Heart left ventricle (tissue), 13 donors: ENCODE results near the gene ENOPH1.

Source experiments
- CTCF ChIP-seq, 12 donors: fragments of 200-600 bp; sonication (generic) in 4 of 12; IDR thresholded peaks; one replicate each; pipeline versions ENCODE4 v1.5.0 to v1.8.0; 2018 to 2022; ENCODE audit warnings: antibody characterized with exemption in 12 of 12, mild to moderate bottlenecking in 5 of 12
- POLR2A ChIP-seq, 2 donors: fragments of 450-650 bp; IDR thresholded peaks; one replicate each; pipeline ENCODE4 v1.6.1; 2017; ENCODE audit warnings: antibody characterized with exemption in 2 of 2, mild to moderate bottlenecking in 2 of 2, moderate library complexity in 2 of 2
- donor health status: ischemic (EF 13 %, LVEDD 7.1; RV severe dilation, severe dysfunction).
- donor health status: DM: no; HTN: yes; CAD: no.
- donor health status: DM: no; HTN: no; CAD: no.
- donor health status: ischemic (EF 25% LVEDD 6.9; RV normal size, moderate dysfunction).
- donor health status: ischemic (EF 25% LVEDD 5.7; RV mildly dilated, moderate dysfunction).
- donor health status: ischemic (EF 35%, LVEDD 5.7; RV mildly dilated, moderate dysfunction).
- donor health status: nonischemic (EF 11% LVEDD 7.7; RV severe dilation, severe dysfunction).
- donor health status: DM: yes; HTN: yes; CAD: no.
- donor health status: PGD.
- donor health status: ischemic (EF 29% LVEDD 5.4; RV normal size, mild dysfunction).
- donor health status: nonischemic (EF 23%, LVEDD 6.1; RV moderate dilation, normal function).

GRCh38 chr4:82402196-82402775 is 28.1 kb upstream of the ENOPH1 start:
- no peak for TF ChIP-seq CTCF (IDR thresholded peaks at IDR 0.05)
- TF ChIP-seq POLR2A (IDR thresholded peaks at IDR 0.05) = no peak
